IMR-90 (cell line): ENCODE measurements around the gene ERGIC1. TPM values are rescaled to one million over a fixed set of nuclear protein-coding genes. Genes with fewer than 3 reads are reported as not detected.

Source experiments
- ATAC-seq: fragments of 200-7000 bp; cut with Tn5 transposase; 2 replicates; pipeline ENCODE4 v1.9.1; 2020; ENCODE audit warnings: low read depth, mild to moderate bottlenecking, moderate library complexity
- BruUV-seq: library from RNA; stranded (reverse); fragments of 400-500 nt; replicated peaks from 2 replicates; lab custom pipeline; 2021; lab: Mats Ljungman, UMichigan
- CTCF ChIA-PET: fragments of 300-600 bp; formaldehyde crosslinking; extraction: SDS; loops from one replicate; lab custom pipeline; 2021; ENCODE audit warnings: antibody characterized with exemption; lab: Yijun Ruan, JAX
- POLR2A ChIA-PET: fragments of 300-600 bp; sonication (Branson Sonifier 250); formaldehyde crosslinking; loops from one replicate; lab custom pipeline; 2022; ENCODE audit warnings: antibody characterized with exemption; ENCODE audit not compliant: unreplicated experiment; lab: Charles Lee
- DNase-seq: peaks from one replicate; pipeline ENCODE4 v3.0.0; 2013
- H2AFZ ChIP-seq: replicated peaks from 2 replicates; pipeline ENCODE3; 2013; ENCODE audit warnings: low read length, mild to moderate bottlenecking; ENCODE audit not compliant: poor library complexity
- H2AK5ac ChIP-seq: 2 replicates; pipeline ENCODE4 v1.6.1; 2013; ENCODE audit warnings: low read depth, low read length, inconsistent platforms
- H2AK9ac ChIP-seq: replicated peaks from 2 replicates; pipeline ENCODE3; 2013; ENCODE audit warnings: mild to moderate bottlenecking, low read depth, low read length, moderate library complexity; ENCODE audit not compliant: poor library complexity
- H2BK120ac ChIP-seq: 2 replicates; pipeline ENCODE4 v1.6.1; 2013; ENCODE audit warnings: low read depth, low read length, inconsistent platforms
- H2BK15ac ChIP-seq: 3 replicates; pipeline ENCODE4 v1.6.1; 2013; ENCODE audit warnings: low read depth, low read length, inconsistent platforms
- H2BK20ac ChIP-seq: 2 replicates; pipeline ENCODE4 v1.6.1; 2013; ENCODE audit warnings: low read depth, mild to moderate bottlenecking, inconsistent platforms, low read length, moderate library complexity
- H2BK5ac ChIP-seq: 2 replicates; pipeline ENCODE4 v1.6.1; 2013; ENCODE audit warnings: mild to moderate bottlenecking, low read depth, low read length, inconsistent platforms; ENCODE audit not compliant: poor library complexity, severe bottlenecking
- H3K14ac ChIP-seq: replicated peaks from 2 replicates; pipeline ENCODE4 v1.6.1; 2013; ENCODE audit warnings: low read depth, low read length, inconsistent platforms
- H3K18ac ChIP-seq: 2 replicates; pipeline ENCODE4 v1.6.1; 2013; ENCODE audit warnings: low read depth, low read length, control low read depth
- H3K23ac ChIP-seq: 2 replicates; pipeline ENCODE4 v1.6.1; 2013; ENCODE audit warnings: low read depth, low read length, inconsistent platforms
- H3K27ac ChIP-seq: 2 replicates; pipeline ENCODE4 v1.5.1; 2013; ENCODE audit warnings: mild to moderate bottlenecking, control low read depth, low read length; ENCODE audit not compliant: insufficient read depth
- H3K27me3 ChIP-seq: 2 replicates; pipeline ENCODE4 v1.6.1; 2013; ENCODE audit warnings: low read length; ENCODE audit not compliant: control insufficient read depth, insufficient read depth
- H3K36me3 ChIP-seq: 2 replicates; pipeline ENCODE4 v1.6.1; 2013; ENCODE audit warnings: low read length, mixed read lengths; ENCODE audit not compliant: control insufficient read depth, insufficient read depth
- H3K4ac ChIP-seq: 2 replicates; pipeline ENCODE4 v1.6.1; 2013; ENCODE audit warnings: low read depth, low read length, inconsistent platforms
- H3K4me1 ChIP-seq: 2 replicates; pipeline ENCODE4 v1.6.1; 2013; ENCODE audit warnings: low read length, mixed read lengths; ENCODE audit not compliant: control insufficient read depth, insufficient read depth
- H3K4me2 ChIP-seq: 2 replicates; pipeline ENCODE4 v1.6.1; 2013; ENCODE audit warnings: low read depth, mild to moderate bottlenecking, control low read depth, low read length, moderate library complexity
- H3K4me3 ChIP-seq: 2 replicates; pipeline ENCODE4 v1.5.1; 2013; ENCODE audit warnings: low read depth, mild to moderate bottlenecking, control low read depth, low read length, moderate library complexity; ENCODE audit not compliant: insufficient read depth
- H3K56ac ChIP-seq: 2 replicates; pipeline ENCODE4 v1.6.1; 2013; ENCODE audit warnings: low read length, inconsistent platforms; ENCODE audit not compliant: insufficient read depth; ENCODE audit errors: extremely low read depth
- H3K79me1 ChIP-seq, 2 experiments: 2 replicates each; pipeline ENCODE4 v1.6.1; 2013; ENCODE audit warnings: low read length in 2 of 2, inconsistent platforms in 1 of 2, low read depth in 1 of 2
- H3K9ac ChIP-seq: 2 replicates; pipeline ENCODE4 v1.6.1; 2013; ENCODE audit warnings: low read depth, low read length, control low read depth
- H3K9me1 ChIP-seq: 2 replicates; pipeline ENCODE4 v1.6.1; 2013; ENCODE audit warnings: low read length, inconsistent platforms; ENCODE audit not compliant: insufficient read depth
- H3K9me3 ChIP-seq: 2 replicates; pipeline ENCODE4 v1.6.1; 2013; ENCODE audit warnings: low read length; ENCODE audit not compliant: control insufficient read depth, insufficient read depth
- H4K20me1 ChIP-seq: 2 replicates; pipeline ENCODE4 v1.6.1; 2013; ENCODE audit warnings: low read length, inconsistent platforms; ENCODE audit not compliant: insufficient read depth
- H4K5ac ChIP-seq: 2 replicates; pipeline ENCODE4 v1.6.1; 2013; ENCODE audit warnings: mild to moderate bottlenecking, low read depth, low read length, control low read depth
- H4K8ac ChIP-seq, 2 experiments: 2 replicates each; pipeline ENCODE4 v1.6.1; 2013; ENCODE audit warnings: low read depth in 2 of 2, low read length in 2 of 2, control low read depth in 1 of 2, inconsistent platforms in 1 of 2
- H4K91ac ChIP-seq: 2 replicates; pipeline ENCODE4 v1.6.1; 2013; ENCODE audit warnings: low read depth, low read length, inconsistent platforms; ENCODE audit not compliant: insufficient read depth
- BHLHE40 ChIP-seq: fragments of 150-350 bp; IDR thresholded peaks from 2 replicates; pipeline ENCODE4 v1.6.1; 2016; ENCODE audit warnings: mild to moderate bottlenecking, low read depth, low read length
- CEBPB ChIP-seq: IDR thresholded peaks from 2 replicates; pipeline ENCODE4 v1.6.1; 2012; ENCODE audit warnings: low read depth, low read length, improper control_type of control experiment
- CHD1 ChIP-seq: IDR thresholded peaks from 2 replicates; pipeline ENCODE4 v1.6.1; 2012; ENCODE audit warnings: low read depth, low read length, improper control_type of control experiment
- MAFK ChIP-seq: IDR thresholded peaks from 2 replicates; pipeline ENCODE4 v1.6.1; 2012; ENCODE audit warnings: low read depth, low read length, improper control_type of control experiment
- MAZ ChIP-seq: IDR thresholded peaks from 2 replicates; pipeline ENCODE4 v1.6.1; 2012; ENCODE audit warnings: low read depth, mild to moderate bottlenecking, low read length, improper control_type of control experiment, moderate library complexity, borderline replicate concordance
- MXI1 ChIP-seq: IDR thresholded peaks from 2 replicates; pipeline ENCODE4 v1.6.1; 2012; ENCODE audit warnings: low read depth, mild to moderate bottlenecking, low read length, moderate library complexity, borderline replicate concordance
- NFE2L2 ChIP-seq: fragments of 150-350 bp; IDR thresholded peaks from 2 replicates; pipeline ENCODE4 v1.6.1; 2016; ENCODE audit warnings: low read depth, mild to moderate bottlenecking, low read length
- RAD21 ChIP-seq: IDR thresholded peaks from 2 replicates; pipeline ENCODE4 v1.6.1; 2012; ENCODE audit warnings: low read length, improper control_type of control experiment
- RCOR1 ChIP-seq: IDR thresholded peaks from 2 replicates; pipeline ENCODE4 v1.6.1; 2012; ENCODE audit warnings: mild to moderate bottlenecking, low read length, improper control_type of control experiment; ENCODE audit not compliant: insufficient replicate concordance
- RFX5 ChIP-seq: IDR thresholded peaks from 2 replicates; pipeline ENCODE4 v1.8.0; 2012; ENCODE audit warnings: low read depth, mild to moderate bottlenecking, low read length, moderate library complexity
- SMC3 ChIP-seq: fragments of 150-350 bp; IDR thresholded peaks from 2 replicates; pipeline ENCODE4 v1.6.1; 2016; ENCODE audit warnings: low read depth, mild to moderate bottlenecking, antibody characterized with exemption, low read length, moderate library complexity
- USF2 ChIP-seq: fragments of 150-350 bp; IDR thresholded peaks from 2 replicates; pipeline ENCODE4 v1.6.1; 2017; ENCODE audit warnings: mild to moderate bottlenecking, antibody characterized with exemption, low read length, low read depth
- WGBS, 2 experiments: methylation state at CpG; one replicate each; pipeline versions ENCODE4 v1.1.5 to v1.1.7; 2013; ENCODE audit warnings: missing lambda C conversion rate in 2 of 2; ENCODE audit not compliant: insufficient read length in 1 of 2; ENCODE audit errors: extremely low coverage in 2 of 2; 5-methylcytosine and 5-hydroxymethylcytosine counted together
- dilution Hi-C: fragments of 300-500 bp; cut with HindIII; formaldehyde crosslinking; loops from one replicate; pipeline ENCODE4 v1.14.3; 2018; ENCODE audit warnings: low sequenced_read_pairs; ENCODE audit not compliant: unreplicated experiment
- in situ Hi-C: fragments of 300-500 bp; cut with MboI; formaldehyde crosslinking; loops from 3 replicates; pipeline ENCODE4 v1.14.3; 2019; ENCODE audit warnings: low sequenced_read_pairs, inconsistent platforms, mixed read lengths
- intact Hi-C: fragments of 100-400 bp; cut with micrococcal nuclease; formaldehyde crosslinking; loops from 2 replicates; pipeline ENCODE4 v1.10.0; 2022
- polyA plus RNA-seq, 3 experiments: library from polyadenylated mRNA; depleted of rRNA; stranded (reverse); fragments of >200 nt; gene quantifications; 2 replicates each; pipeline ENCODE4 v1.2.3, GENCODE V29; 2012; ENCODE audit warnings: low replicate concordance in 1 of 3
- total RNA-seq: library from RNA; depleted of rRNA; stranded (reverse); fragments of >200 nt; gene quantifications from 2 replicates; pipeline ENCODE4 v1.2.3, GENCODE V29; 2012
- TF ChIP-seq, protein P1 (sequence below): conservative IDR thresholded peaks from 2 replicates; pipeline ENCODE4 v1.5.1; 2012; ENCODE audit warnings: mild to moderate bottlenecking, low read depth, low read length, improper control_type of control experiment
- TF ChIP-seq, protein P2 (sequence below): fragments of 150-350 bp; IDR thresholded peaks from 2 replicates; pipeline ENCODE4 v1.6.1; 2016; ENCODE audit warnings: low read depth, mild to moderate bottlenecking, low read length, moderate library complexity, borderline replicate concordance

ERGIC1 gene
- total and polyA plus RNA-seq, 2 of the 4 experiments (the other 2 are of a cell fraction) = 134 to 192 TPM

DNA sequence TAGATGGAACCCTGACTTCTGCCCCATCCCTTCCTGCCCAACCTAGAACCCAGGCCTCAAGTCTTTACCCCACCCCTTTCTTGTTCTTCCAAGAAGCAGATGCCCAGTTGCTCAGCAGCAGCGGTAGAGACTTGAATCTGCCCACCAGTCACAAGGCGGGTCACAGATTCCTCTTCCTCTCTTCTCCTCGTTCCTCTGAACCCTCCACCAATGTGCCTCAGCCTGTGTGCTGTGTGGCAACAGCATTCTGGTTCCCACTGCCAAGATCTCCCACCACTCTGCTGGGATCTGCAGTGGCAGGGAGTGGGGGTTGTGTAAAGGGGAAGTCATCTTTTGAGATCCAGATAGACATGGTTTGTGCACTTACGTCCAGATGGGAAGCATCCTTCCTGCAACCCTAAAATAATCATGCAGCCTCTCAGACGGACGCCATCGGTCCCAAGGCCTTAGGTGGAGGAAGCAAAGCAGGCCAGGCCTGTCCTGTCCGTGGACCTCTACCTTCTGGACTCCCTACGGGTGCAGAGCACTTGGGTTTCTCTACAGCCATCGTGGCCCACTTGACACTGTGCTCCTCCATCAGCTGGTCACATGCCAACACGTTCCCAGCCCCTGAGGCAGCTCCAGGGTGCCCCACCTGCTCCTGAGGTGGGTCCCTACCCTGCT lies 117.5 kb downstream of the ERGIC1 start:
- H3K4me2 ChIP-seq = no peak overlapping the region
- intact Hi-C loops = no loop called here
- H2BK120ac ChIP-seq = peak overlapping the region; percentile 97
- peaks cover 21% of the 10 kb centered on the region for H3K36me3 ChIP-seq
- POLR2A ChIA-PET = interaction anchor here (1.1 kb wide), 1 partner anchor 180 kb away, joined by 4 read pairs; the partner anchor contains the start of gene DUSP1
- peak overlapping the region; percentile 69; the same call in 1 of the 2 replicates for H3K56ac ChIP-seq
- H3K9me3 ChIP-seq = no peaks in the 10 kb centered on the region
- peaks cover 17 to 53% of the 10 kb centered on the region in 2 experiments; a peak in 3 of 4 replicates for H3K79me1 ChIP-seq
- H3K4me1 ChIP-seq = peaks cover 30% of the 10 kb centered on the region
- H3K9me1 ChIP-seq = peaks cover 24% of the 10 kb centered on the region
- peak overlapping the region; percentile 96 for H2BK20ac ChIP-seq
- peak overlapping the region; percentile 87 to 88 for H4K8ac ChIP-seq
- H3K14ac ChIP-seq = peak overlapping the region; percentile 93
- H3K9ac ChIP-seq = peak overlapping the region; percentile 4; the same call in 1 of the 2 replicates
- H3K4ac ChIP-seq = peak overlapping the region; percentile 98
- peak overlapping the region; percentile 86 for H2BK15ac ChIP-seq
- H3K27ac ChIP-seq = peak overlapping the region; percentile 62
- H4K91ac ChIP-seq = peak overlapping the region; percentile 99
- peak overlapping the region; percentile 95 for H2AK5ac ChIP-seq
- no peak for DNase-seq
- WGBS, 2 experiments = 84% methylated on average over 7 of the region's 11 CpGs; no CpG with 5 or more reads in 1 of the 2 experiments
- ATAC-seq = no peak
- peak overlapping the region; percentile 38 for H2AFZ ChIP-seq
- CTCF ChIA-PET = interaction anchor here (1.2 to 1.3 kb wide), 2 partner anchors 19 to 237 kb away, joined by 3 to 8 read pairs; no protein-coding TSS in a partner anchor
- in situ Hi-C loops = no loop called here
- peak overlapping the region; percentile 82 for H3K23ac ChIP-seq
- H2BK5ac ChIP-seq = peak overlapping the region; percentile 93
- peak overlapping the region; percentile 92 for H4K5ac ChIP-seq
- BruUV-seq = TSS peak; percentile 87
- dilution Hi-C loops = no loop called here
- peak overlapping the region; percentile 95 for H2AK9ac ChIP-seq
- H3K18ac ChIP-seq = peak overlapping the region; percentile 75
- H4K20me1 ChIP-seq = no peaks in the 10 kb centered on the region
- no peaks in the 10 kb centered on the region for H3K27me3 ChIP-seq
- TF ChIP-seq SMC3 (no peak), CEBPB (no peak), RFX5 (no peak), RAD21 (no peak), CHD1 (no peak), NFE2L2 (no peak), MAFK (no peak), RCOR1 (no peak), MAZ (no peak), BHLHE40 (no peak), MXI1 (no peak), USF2 (no peak)
- TF ChIP-seq, protein P1, sequence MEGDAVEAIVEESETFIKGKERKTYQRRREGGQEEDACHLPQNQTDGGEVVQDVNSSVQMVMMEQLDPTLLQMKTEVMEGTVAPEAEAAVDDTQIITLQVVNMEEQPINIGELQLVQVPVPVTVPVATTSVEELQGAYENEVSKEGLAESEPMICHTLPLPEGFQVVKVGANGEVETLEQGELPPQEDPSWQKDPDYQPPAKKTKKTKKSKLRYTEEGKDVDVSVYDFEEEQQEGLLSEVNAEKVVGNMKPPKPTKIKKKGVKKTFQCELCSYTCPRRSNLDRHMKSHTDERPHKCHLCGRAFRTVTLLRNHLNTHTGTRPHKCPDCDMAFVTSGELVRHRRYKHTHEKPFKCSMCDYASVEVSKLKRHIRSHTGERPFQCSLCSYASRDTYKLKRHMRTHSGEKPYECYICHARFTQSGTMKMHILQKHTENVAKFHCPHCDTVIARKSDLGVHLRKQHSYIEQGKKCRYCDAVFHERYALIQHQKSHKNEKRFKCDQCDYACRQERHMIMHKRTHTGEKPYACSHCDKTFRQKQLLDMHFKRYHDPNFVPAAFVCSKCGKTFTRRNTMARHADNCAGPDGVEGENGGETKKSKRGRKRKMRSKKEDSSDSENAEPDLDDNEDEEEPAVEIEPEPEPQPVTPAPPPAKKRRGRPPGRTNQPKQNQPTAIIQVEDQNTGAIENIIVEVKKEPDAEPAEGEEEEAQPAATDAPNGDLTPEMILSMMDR = no peak
- TF ChIP-seq, protein P2, sequence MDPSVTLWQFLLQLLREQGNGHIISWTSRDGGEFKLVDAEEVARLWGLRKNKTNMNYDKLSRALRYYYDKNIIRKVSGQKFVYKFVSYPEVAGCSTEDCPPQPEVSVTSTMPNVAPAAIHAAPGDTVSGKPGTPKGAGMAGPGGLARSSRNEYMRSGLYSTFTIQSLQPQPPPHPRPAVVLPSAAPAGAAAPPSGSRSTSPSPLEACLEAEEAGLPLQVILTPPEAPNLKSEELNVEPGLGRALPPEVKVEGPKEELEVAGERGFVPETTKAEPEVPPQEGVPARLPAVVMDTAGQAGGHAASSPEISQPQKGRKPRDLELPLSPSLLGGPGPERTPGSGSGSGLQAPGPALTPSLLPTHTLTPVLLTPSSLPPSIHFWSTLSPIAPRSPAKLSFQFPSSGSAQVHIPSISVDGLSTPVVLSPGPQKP = no peak
- no peak overlapping the region for H3K4me3 ChIP-seq
